Stimulated activated CD8-positive, alpha-beta memory T cell treated with anti-CD3 and anti-CD28 coated beads, Interleukin-4, amount 100 ng/mL, for 48 hours (primary cell): Measurements from ENCODE around the gene CAMK1D.

ENCODE experiments used
- DNase-seq: peaks from one replicate; pipeline ENCODE4 v3.0.0-alpha.2; 2020

The CAMK1D gene

DNA sequence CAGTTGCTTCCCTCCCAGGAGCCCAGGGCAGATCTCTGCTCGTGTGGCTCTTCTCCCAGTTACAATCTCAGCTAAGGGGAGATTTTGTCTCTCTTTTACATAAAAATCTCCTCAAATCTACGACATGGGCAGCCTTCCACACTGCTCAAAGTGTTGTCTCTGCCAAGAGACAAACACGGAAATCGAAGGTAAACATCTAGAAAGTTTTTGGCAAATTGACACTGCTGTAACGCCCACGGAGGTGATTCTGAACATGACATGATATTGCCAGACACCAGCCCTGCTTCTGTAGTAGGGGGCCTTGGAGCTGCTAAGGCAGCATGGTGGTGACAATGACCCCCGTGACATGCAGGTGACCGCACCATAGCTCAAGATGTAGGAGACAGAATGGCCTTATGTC lies 523.8 kb downstream of the CAMK1D start:
- no peak for DNase-seq

- DNase-seq: no peak
These were observed 525.2 kb downstream of the CAMK1D start for GRCh38 chr10:12874501-12874900.

DNA sequence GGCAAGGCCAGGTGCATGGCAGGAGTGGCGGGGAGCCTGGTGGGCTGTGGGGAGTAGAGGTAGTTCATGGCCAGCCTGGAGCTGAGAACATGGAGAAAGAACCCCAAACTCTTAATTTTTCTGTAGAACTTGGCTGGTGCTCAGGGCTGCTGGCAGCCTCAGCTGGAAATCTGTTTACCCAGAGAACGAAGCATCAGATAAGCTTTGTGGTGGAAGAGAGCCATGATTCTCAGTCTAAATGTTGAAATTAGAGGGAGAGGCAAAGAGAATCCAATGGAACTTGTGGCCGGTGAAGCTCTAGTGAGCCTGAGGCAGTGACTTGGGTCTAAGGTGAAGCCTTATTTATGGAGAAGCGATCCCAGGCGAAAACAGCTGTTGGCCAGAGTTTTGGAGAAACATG lies 525.8 kb downstream of the CAMK1D start:
- DNase-seq: no peak

GRCh38 chr10:12876266-12876665 lies 526.9 kb downstream of the CAMK1D start:
- no peak for DNase-seq

- no peak for DNase-seq
These were observed 527.8 kb downstream of the CAMK1D start for GRCh38 chr10:12877150-12877549.

- no peak for DNase-seq
These were observed 531.1 kb downstream of the CAMK1D start for GRCh38 chr10:12880423-12880822.

- no peak for DNase-seq
These were observed 535.5 kb downstream of the CAMK1D start for GRCh38 chr10:12884851-12885250.
